SK-N-MC (cell line): ENCODE data around the gene CTNNA2.

Source experiments
- EZH2 ChIP-seq: fragments of 200-600 bp; sonication (generic); IDR thresholded peaks from one replicate; pipeline ENCODE4 v1.6.1; 2017; ENCODE audit warnings: antibody characterized with exemption
- FOXP2 ChIP-seq: optimal IDR thresholded peaks from 2 replicates; pipeline ENCODE3; 2011; ENCODE audit warnings: mild to moderate bottlenecking, moderate library complexity; ENCODE audit not compliant: insufficient read depth; ENCODE audit errors: extremely low read length, control extremely low read depth
- POLR2AphosphoS5 ChIP-seq: IDR thresholded peaks from 2 replicates; pipeline ENCODE4 v1.6.1; 2012; ENCODE audit warnings: mild to moderate bottlenecking, low read depth, low read length, borderline replicate concordance

GRCh38 chr2:80642465-80642864, 1129.6 kb downstream of the CTNNA2 start:
- TF ChIP-seq EZH2 (no peak), POLR2AphosphoS5 (no peak), FOXP2 (no peak)
